ENCODE results near the gene SORL1.

DNA sequence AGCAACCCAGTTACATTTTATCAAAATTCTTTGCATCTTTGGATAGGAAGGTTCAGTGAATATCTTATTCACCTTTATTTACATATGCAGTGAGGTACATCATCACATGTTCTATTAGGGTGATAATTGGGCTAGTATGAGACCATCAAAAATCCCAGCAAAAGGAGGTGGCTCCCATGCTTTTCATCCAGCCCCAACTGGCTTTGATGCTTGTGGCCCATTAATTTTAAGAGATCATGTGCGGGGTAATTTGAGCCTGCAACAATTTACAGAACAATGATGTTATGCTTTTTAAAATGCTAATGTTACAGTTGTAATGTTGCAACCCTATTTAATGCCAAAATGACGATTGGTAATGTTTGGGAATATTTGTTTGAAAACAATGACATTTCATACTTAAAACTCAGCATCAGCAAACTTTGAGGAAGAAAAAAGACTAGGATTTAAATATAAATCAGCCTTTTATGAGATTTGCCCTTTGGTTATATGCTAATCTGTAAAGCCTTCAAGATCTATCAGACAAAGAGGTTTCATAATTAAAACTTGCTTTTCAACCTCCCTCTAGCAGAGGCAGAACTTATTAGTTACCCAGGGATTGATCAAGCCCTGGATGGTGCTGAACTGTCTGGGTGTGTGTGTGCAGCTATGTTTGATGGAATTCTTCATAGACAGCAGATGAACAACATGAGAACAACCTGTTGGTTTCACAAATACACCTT is 184.1 kb downstream of the SORL1 start:
- TF ChIP-seq, protein P1, sequence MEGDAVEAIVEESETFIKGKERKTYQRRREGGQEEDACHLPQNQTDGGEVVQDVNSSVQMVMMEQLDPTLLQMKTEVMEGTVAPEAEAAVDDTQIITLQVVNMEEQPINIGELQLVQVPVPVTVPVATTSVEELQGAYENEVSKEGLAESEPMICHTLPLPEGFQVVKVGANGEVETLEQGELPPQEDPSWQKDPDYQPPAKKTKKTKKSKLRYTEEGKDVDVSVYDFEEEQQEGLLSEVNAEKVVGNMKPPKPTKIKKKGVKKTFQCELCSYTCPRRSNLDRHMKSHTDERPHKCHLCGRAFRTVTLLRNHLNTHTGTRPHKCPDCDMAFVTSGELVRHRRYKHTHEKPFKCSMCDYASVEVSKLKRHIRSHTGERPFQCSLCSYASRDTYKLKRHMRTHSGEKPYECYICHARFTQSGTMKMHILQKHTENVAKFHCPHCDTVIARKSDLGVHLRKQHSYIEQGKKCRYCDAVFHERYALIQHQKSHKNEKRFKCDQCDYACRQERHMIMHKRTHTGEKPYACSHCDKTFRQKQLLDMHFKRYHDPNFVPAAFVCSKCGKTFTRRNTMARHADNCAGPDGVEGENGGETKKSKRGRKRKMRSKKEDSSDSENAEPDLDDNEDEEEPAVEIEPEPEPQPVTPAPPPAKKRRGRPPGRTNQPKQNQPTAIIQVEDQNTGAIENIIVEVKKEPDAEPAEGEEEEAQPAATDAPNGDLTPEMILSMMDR (IDR thresholded peaks at IDR 0.05): no peak
- no peak for TF ChIP-seq POLR2AphosphoS5 (IDR thresholded peaks at IDR 0.05; ENCODE audit: insufficient read depth in 1 of 2, low read depth in 1 of 2)
